IMR-90 (cell line): ENCODE measurements around the gene ZYG11A.

Source experiments
- POLR2A ChIP-seq: IDR thresholded peaks from 2 replicates; pipeline ENCODE4 v1.6.1; 2012; ENCODE audit warnings: mild to moderate bottlenecking, low read depth, low read length
- TF ChIP-seq, protein P1 (sequence below): conservative IDR thresholded peaks from 2 replicates; pipeline ENCODE4 v1.5.1; 2012; ENCODE audit warnings: mild to moderate bottlenecking, low read depth, low read length, improper control_type of control experiment
- TF ChIP-seq, protein P2 (sequence below): fragments of 150-350 bp; IDR thresholded peaks from 2 replicates; pipeline ENCODE4 v1.6.1; 2017; ENCODE audit warnings: mild to moderate bottlenecking, antibody characterized with exemption, low read length, low read depth

DNA sequence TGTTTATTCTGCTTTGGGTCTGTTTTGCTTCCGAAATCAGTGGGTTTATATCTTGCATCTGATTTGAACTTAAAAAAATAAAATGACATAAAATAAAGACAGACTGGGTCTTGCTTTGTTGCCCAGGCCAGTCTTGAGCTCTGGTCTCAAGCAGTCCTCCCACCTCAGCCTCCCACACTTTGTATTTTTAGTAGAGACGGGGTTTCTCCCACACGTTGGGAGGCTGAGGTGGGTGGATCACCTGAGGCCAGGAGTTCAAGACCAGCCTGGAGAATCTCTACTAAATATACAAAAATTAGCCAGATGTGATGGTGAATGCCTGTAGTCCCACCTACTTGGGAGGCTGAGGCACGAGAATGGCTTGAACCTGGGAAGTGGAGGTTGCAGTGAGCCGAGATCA, 5.9 kb downstream of the ZYG11A start:
- TF ChIP-seq, protein P1, sequence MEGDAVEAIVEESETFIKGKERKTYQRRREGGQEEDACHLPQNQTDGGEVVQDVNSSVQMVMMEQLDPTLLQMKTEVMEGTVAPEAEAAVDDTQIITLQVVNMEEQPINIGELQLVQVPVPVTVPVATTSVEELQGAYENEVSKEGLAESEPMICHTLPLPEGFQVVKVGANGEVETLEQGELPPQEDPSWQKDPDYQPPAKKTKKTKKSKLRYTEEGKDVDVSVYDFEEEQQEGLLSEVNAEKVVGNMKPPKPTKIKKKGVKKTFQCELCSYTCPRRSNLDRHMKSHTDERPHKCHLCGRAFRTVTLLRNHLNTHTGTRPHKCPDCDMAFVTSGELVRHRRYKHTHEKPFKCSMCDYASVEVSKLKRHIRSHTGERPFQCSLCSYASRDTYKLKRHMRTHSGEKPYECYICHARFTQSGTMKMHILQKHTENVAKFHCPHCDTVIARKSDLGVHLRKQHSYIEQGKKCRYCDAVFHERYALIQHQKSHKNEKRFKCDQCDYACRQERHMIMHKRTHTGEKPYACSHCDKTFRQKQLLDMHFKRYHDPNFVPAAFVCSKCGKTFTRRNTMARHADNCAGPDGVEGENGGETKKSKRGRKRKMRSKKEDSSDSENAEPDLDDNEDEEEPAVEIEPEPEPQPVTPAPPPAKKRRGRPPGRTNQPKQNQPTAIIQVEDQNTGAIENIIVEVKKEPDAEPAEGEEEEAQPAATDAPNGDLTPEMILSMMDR: no peak
- no peak for TF ChIP-seq POLR2A
- TF ChIP-seq, protein P2, sequence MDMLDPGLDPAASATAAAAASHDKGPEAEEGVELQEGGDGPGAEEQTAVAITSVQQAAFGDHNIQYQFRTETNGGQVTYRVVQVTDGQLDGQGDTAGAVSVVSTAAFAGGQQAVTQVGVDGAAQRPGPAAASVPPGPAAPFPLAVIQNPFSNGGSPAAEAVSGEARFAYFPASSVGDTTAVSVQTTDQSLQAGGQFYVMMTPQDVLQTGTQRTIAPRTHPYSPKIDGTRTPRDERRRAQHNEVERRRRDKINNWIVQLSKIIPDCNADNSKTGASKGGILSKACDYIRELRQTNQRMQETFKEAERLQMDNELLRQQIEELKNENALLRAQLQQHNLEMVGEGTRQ: no peak
